NCI-H1105 treated with DMSO at 0.1 percent for 48 hours (cell line): ENCODE measurements around the gene CAPS2.
A peak's percentile ranks its signal among the peaks of the same experiment; 100 is the strongest.
"Not testable (repeated sequence)": the region's sequence is repeated elsewhere in the genome, so short reads cannot be mapped to it uniquely, and the experiment has no call there.

Experiments used
- DNase-seq: peaks from one replicate; lab custom pipeline; 2025; lab: John Stamatoyannopoulos, UW

CAPS2 gene

GRCh38 chr12:75329918-75330826, at the start of gene CAPS2:
Gene CAPS2, minus strand, starts transcription at chr12:75330324. Its CDS starts 3,826 bp downstream, at chr12:75326498.
- DNase-seq, result peak; percentile 83

GRCh38 chr12:75378354-75378753, 48.2 kb upstream of the CAPS2 start:
- DNase-seq, result no peak

GRCh38 chr12:75374971-75375370, 44.8 kb upstream of the CAPS2 start:
- no peak for DNase-seq

- no peak for DNase-seq
Measured at GRCh38 chr12:75366629-75367028, 36.5 kb upstream of the CAPS2 start.

- DNase-seq, result no peak
Measured at GRCh38 chr12:75364919-75365318, 34.8 kb upstream of the CAPS2 start.

GRCh38 chr12:75361408-75361807, 31.3 kb upstream of the CAPS2 start:
- no peak for DNase-seq

GRCh38 chr12:75360920-75361319, 30.8 kb upstream of the CAPS2 start:
- no peak for DNase-seq

- DNase-seq, result no peak
Measured at GRCh38 chr12:75354011-75354410, 23.9 kb upstream of the CAPS2 start.

GRCh38 chr12:75350413-75350812, 20.3 kb upstream of the CAPS2 start:
- no peak for DNase-seq

- DNase-seq, result no peak
Measured at GRCh38 chr12:75349946-75350345, 19.8 kb upstream of the CAPS2 start.

- not testable (repeated sequence) for DNase-seq
Measured at GRCh38 chr12:75346215-75346614, 16.1 kb upstream of the CAPS2 start.

GRCh38 chr12:75345531-75345930, 15.4 kb upstream of the CAPS2 start:
- no peak for DNase-seq

GRCh38 chr12:75341873-75342272, 11.7 kb upstream of the CAPS2 start:
- DNase-seq, result no peak

- no peak for DNase-seq
Measured at GRCh38 chr12:75337905-75338304, 7.8 kb upstream of the CAPS2 start.

GRCh38 chr12:75334384-75335030, 4.4 kb upstream of the CAPS2 start, which contains the start of gene GLIPR1L1:
Gene GLIPR1L1, plus strand, starts transcription at chr12:75334670. Its CDS starts 59 bp downstream, at chr12:75334729.
- DNase-seq, result peak; percentile 81

GRCh38 chr12:75327642-75328041, 2.5 kb downstream of the CAPS2 start:
- no peak for DNase-seq

- no peak for DNase-seq
Measured at GRCh38 chr12:75323663-75324062, 6.5 kb downstream of the CAPS2 start.

- DNase-seq, result no peak
Measured at GRCh38 chr12:75322464-75322863, 7.7 kb downstream of the CAPS2 start.

- DNase-seq, result no peak
Measured at GRCh38 chr12:75317784-75318183, 12.3 kb downstream of the CAPS2 start.

- no peak for DNase-seq
Measured at GRCh38 chr12:75315518-75315917, 14.6 kb downstream of the CAPS2 start.

GRCh38 chr12:75311369-75311768, 18.8 kb downstream of the CAPS2 start:
- DNase-seq, result no peak

- no peak for DNase-seq
Measured at GRCh38 chr12:75308279-75308678, 21.8 kb downstream of the CAPS2 start.
